Activated CD8-positive, alpha-beta memory T cell treated with anti-CD3 and anti-CD28 coated beads for 4 hours (primary cell): ENCODE data around the gene SYTL3.
"Not testable (repeated sequence)": the region's sequence is repeated elsewhere in the genome, so short reads cannot be mapped to it uniquely, and the experiment has no call there.

Experiments
- DNase-seq, 2 donors: peaks; one replicate each; pipeline ENCODE4 v3.0.0-alpha.2; 2020; ENCODE audit warnings: low read depth in 2 of 2

Gene SYTL3

GRCh38 chr6:158621694-158622544 lies 27.9 kb upstream of the SYTL3 start:
- no peak for DNase-seq

- DNase-seq = no peak
Measured at GRCh38 chr6:158622545-158623190, 27.2 kb upstream of the SYTL3 start.

GRCh38 chr6:158624684-158625682 lies 24.9 kb upstream of the SYTL3 start:
- no peak for DNase-seq

GRCh38 chr6:158625881-158626305 lies 24.0 kb upstream of the SYTL3 start:
- no peak for DNase-seq

- no peak for DNase-seq
Measured at GRCh38 chr6:158626360-158627167, 23.3 kb upstream of the SYTL3 start.

- DNase-seq = no peak
Measured at GRCh38 chr6:158627168-158627939, 22.5 kb upstream of the SYTL3 start.

GRCh38 chr6:158627940-158628211 lies 22.0 kb upstream of the SYTL3 start:
- no peak for DNase-seq

GRCh38 chr6:158628542-158628941 lies 21.3 kb upstream of the SYTL3 start:
- DNase-seq = no peak

GRCh38 chr6:158629367-158630221 lies 20.3 kb upstream of the SYTL3 start:
- DNase-seq = no peak

- no peak for DNase-seq
Measured at GRCh38 chr6:158630938-158631616, 18.8 kb upstream of the SYTL3 start.

GRCh38 chr6:158631678-158632537 lies 17.9 kb upstream of the SYTL3 start:
- no peak for DNase-seq

GRCh38 chr6:158632538-158633119 lies 17.2 kb upstream of the SYTL3 start:
- not testable (repeated sequence) for DNase-seq

GRCh38 chr6:158633127-158633526 lies 16.7 kb upstream of the SYTL3 start:
- no peak for DNase-seq

- DNase-seq = no peak
Measured at GRCh38 chr6:158634695-158635426, 15.0 kb upstream of the SYTL3 start.

GRCh38 chr6:158635427-158636073 lies 14.3 kb upstream of the SYTL3 start:
- DNase-seq = no peak

- no peak for DNase-seq
Measured at GRCh38 chr6:158636778-158637177, 13.1 kb upstream of the SYTL3 start.
